Right lobe of liver (tissue), 6 donors: ENCODE results near the gene NFASC. TPM values are rescaled to one million over a fixed set of nuclear protein-coding genes. Genes with fewer than 3 reads are reported as not detected.

ENCODE experiments used
- ATAC-seq, 4 donors: fragments of 200-7000 bp; cut with Tn5 transposase; one replicate each; pipeline ENCODE4 v1.9.1; 2020; ENCODE audit warnings: mild to moderate bottlenecking in 4 of 4, moderate library complexity in 4 of 4
- DNase-seq, 3 donors: peaks; one replicate each; pipeline ENCODE4 v3.0.0-alpha.2; 2020
- H3K27ac ChIP-seq, 3 donors: fragments of 200-600 bp; one replicate each; pipeline ENCODE4 v1.8.0; 2022
- H3K27me3 ChIP-seq, 2 donors: fragments of 200-600 bp; one replicate each; pipeline ENCODE4 v1.8.0; 2022
- H3K36me3 ChIP-seq, 4 donors: fragments of 200-600 bp; sonication (generic) in 1 of 4; one replicate each; pipeline versions ENCODE4 v1.5.1 to v1.8.0; 2017 to 2022; ENCODE audit warnings: control low read depth in 1 of 4
- H3K4me1 ChIP-seq, 4 donors: fragments of 200-600 bp; sonication (generic) in 1 of 4; one replicate each; pipeline versions ENCODE4 v1.5.1 to v1.8.0; 2017 to 2022; ENCODE audit warnings: control low read depth in 1 of 4
- H3K4me3 ChIP-seq, 3 donors: fragments of 200-600 bp; one replicate each; pipeline ENCODE4 v1.8.0; 2022
- H3K9me3 ChIP-seq, 4 donors: fragments of 200-600 bp; sonication (generic) in 1 of 4; one replicate each; pipeline versions ENCODE4 v1.5.1 to v1.8.0; 2017 to 2022; ENCODE audit warnings: control low read depth in 1 of 4
- CTCF ChIP-seq, 4 donors: fragments of 200-600 bp in 3 of 4; fragments of 450-650 bp in 1 of 4; IDR thresholded peaks; one replicate each; pipeline versions ENCODE4 v1.5.1 to v1.8.0; 2016 to 2022; ENCODE audit warnings: antibody characterized with exemption in 4 of 4, mild to moderate bottlenecking in 2 of 4
- POLR2A ChIP-seq: fragments of 450-650 bp; IDR thresholded peaks from one replicate; pipeline ENCODE4 v1.6.1; 2017; ENCODE audit warnings: antibody characterized with exemption, mild to moderate bottlenecking
- WGBS: methylation state at CpG from one replicate; pipeline ENCODE4 v1.1.6; 2018; ENCODE audit warnings: low coverage, low lambda C conversion rate; ENCODE audit not compliant: insufficient coverage; ENCODE audit errors: missing lambda C conversion rate; 5-methylcytosine and 5-hydroxymethylcytosine counted together
- intact Hi-C, 2 donors: fragments of 100-400 bp; cut with DNase I; formaldehyde crosslinking; loops; one replicate each; pipeline versions ENCODE4 v1.11.2 to v1.14.1; 2022
- total RNA-seq, 6 experiments: library from RNA; depleted of rRNA in 2 of 6; stranded (reverse); fragments of >200 nt in 2 of 6; fragmentation: NEBNext Ultra II Directional in 3 of 6; extraction: Animal tissue kit (Norgen Biotek cat#: 25700) in 3 of 6; gene quantifications; one replicate each; pipeline versions ENCODE4 v1.1.0 to v1.2.4, GENCODE V29; 2016 to 2023
- donor health status: DM: no; HTN: yes; CAD: no.
- donor health status: DM: no; HTN: no; CAD: no.
- donor health status: DM: no; HTN: no; CAD: no.
- donor health status: DM: no; HTN: yes; CAD: no.
- donor health status: DM: no; HTN: yes; CAD: no.

NFASC gene
- total RNA-seq, 6 experiments from 2014 or later, result 3.2 to 7.8 (median 5.6) TPM

- intact Hi-C loops, result loop anchor here in 1 of 2 donors (10.0 kb wide), 1 partner anchor 184 kb away; no protein-coding TSS in a partner anchor
- 90% methylated on average over 2 of the region's 2 CpGs for WGBS
- Histone ChIP-seq H3K27ac (no peak overlapping the region), H3K27me3 (no peaks in the 10 kb centered on the region), H3K36me3 (no peaks in the 10 kb centered on the region), H3K9me3 (no peaks in the 10 kb centered on the region), H3K4me3 (no peak overlapping the region), H3K4me1 (no peaks in the 10 kb centered on the region)
- TF ChIP-seq CTCF (IDR thresholded peaks at IDR 0.05) (no peak), POLR2A (no peak)
- no peak for DNase-seq
- no peak for ATAC-seq
Measured at GRCh38 chr1:205071028-205071409, 200.4 kb downstream of the NFASC start.

GRCh38 chr1:205071801-205072200 is 201.1 kb downstream of the NFASC start:
- Histone ChIP-seq H3K4me1 (no peaks in the 10 kb centered on the region), H3K9me3 (no peaks in the 10 kb centered on the region), H3K4me3 (no peak overlapping the region), H3K36me3 (no peaks in the 10 kb centered on the region), H3K27ac (no peak overlapping the region), H3K27me3 (no peaks in the 10 kb centered on the region)
- intact Hi-C loops, result loop anchor here in 1 of 2 donors (10.0 kb wide), 1 partner anchor 183 kb away; no protein-coding TSS in a partner anchor
- WGBS, result 97% methylated on average over 5 of the region's 12 CpGs
- DNase-seq (no peak), ATAC-seq (no peak)
- TF ChIP-seq POLR2A, result no peak
- no peak for TF ChIP-seq CTCF (IDR thresholded peaks at IDR 0.05)

DNA sequence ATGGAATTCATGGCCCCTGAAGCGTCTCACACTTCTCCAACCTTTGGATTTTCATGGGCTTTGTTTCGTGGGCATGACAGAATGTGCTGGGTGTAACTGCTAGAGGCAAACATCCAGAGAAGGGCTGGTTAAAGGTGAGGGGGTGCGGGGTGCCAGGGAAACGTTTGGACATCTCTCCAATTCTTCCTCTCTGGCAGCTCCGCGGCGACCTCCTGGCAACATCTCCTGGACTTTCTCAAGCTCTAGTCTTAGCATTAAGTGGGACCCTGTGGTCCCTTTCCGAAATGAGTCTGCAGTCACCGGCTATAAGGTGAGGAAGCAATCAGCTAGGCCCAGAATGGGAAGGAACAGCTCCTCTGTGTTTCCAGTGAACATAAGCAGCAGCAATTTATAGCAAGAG is 201.6 kb downstream of the NFASC start:
- Histone ChIP-seq H3K4me3 (no peak overlapping the region), H3K9me3 (no peaks in the 10 kb centered on the region), H3K27me3 (no peaks in the 10 kb centered on the region), H3K4me1 (no peaks in the 10 kb centered on the region), H3K27ac (no peak overlapping the region), H3K36me3 (no peaks in the 10 kb centered on the region)
- intact Hi-C loops, result loop anchor here in 1 of 2 donors (10.0 kb wide), 1 partner anchor 183 kb away; no protein-coding TSS in a partner anchor
- TF ChIP-seq POLR2A, result no peak
- no peak for TF ChIP-seq CTCF (IDR thresholded peaks at IDR 0.05)
- 79% methylated on average over 5 of the region's 9 CpGs for WGBS
- no peak for ATAC-seq
- DNase-seq, result no peak

Other genes starting within 250 kb of the NFASC start
- under 1 TPM; 0.07 to 0.78 (median 0.25) TPM for gene LRRN2, start 185.1 kb upstream of the NFASC start, total RNA-seq
- gene CNTN2, start 172.3 kb downstream of the NFASC start, total RNA-seq, result under 1 TPM in 1 of 6 experiments, not detected in 5; 0.49 TPM
- gene TMEM81, start 213.6 kb downstream of the NFASC start, total RNA-seq, result 1 to 10 TPM in 5 of 6 experiments, under 1 TPM in 1; 0.49 to 2.7 (median 1.8) TPM